Stomach (tissue), 9 donors: ENCODE data around the gene COLGALT1. TPM values are rescaled to one million over a fixed set of nuclear protein-coding genes. Genes with fewer than 3 reads are reported as not detected.

Experiments
- DNase-seq, 2 donors: peaks; one replicate each; pipeline versions ENCODE4 v3.0.0 to v3.0.0-alpha.2; 2013 to 2019
- H3K27ac ChIP-seq, 5 donors: fragments of 200-600 bp in 4 of 5; sonication (generic) in 4 of 5; one replicate each; pipeline ENCODE4 v1.5.1; 2013 to 2019; ENCODE audit warnings: mild to moderate bottlenecking in 1 of 5, moderate library complexity in 1 of 5
- H3K27me3 ChIP-seq, 3 donors: fragments of 200-600 bp; sonication (generic); one replicate each; pipeline ENCODE4 v1.5.1; 2017 to 2019; ENCODE audit warnings: mixed run types in 1 of 3
- H3K36me3 ChIP-seq, 4 donors: fragments of 200-600 bp; sonication (generic); 1 replicate in 3 of 4; 2 replicates in 1 of 4; pipeline ENCODE4 v1.5.1; 2016 to 2019
- H3K4me1 ChIP-seq, 4 donors: fragments of 200-600 bp; sonication (generic); one replicate each; pipeline ENCODE4 v1.5.1; 2016 to 2019
- H3K4me3 ChIP-seq, 4 donors: fragments of 200-600 bp; sonication (generic) in 3 of 4; one replicate each; pipeline ENCODE4 v1.5.1; 2016 to 2019; ENCODE audit warnings: mild to moderate bottlenecking in 1 of 4
- H3K9me3 ChIP-seq, 4 donors: fragments of 200-600 bp; sonication (generic); one replicate each; pipeline ENCODE4 v1.5.1; 2016 to 2019
- EP300 ChIP-seq: sonication (generic); formaldehyde crosslinking; IDR thresholded peaks from one replicate; pipeline ENCODE4 v1.6.1; 2017; ENCODE audit warnings: antibody characterized with exemption
- POLR2A ChIP-seq, 4 donors: fragments of 450-650 bp; IDR thresholded peaks; one replicate each; pipeline ENCODE4 v1.6.1; 2016; ENCODE audit warnings: antibody characterized with exemption in 4 of 4, control low read depth in 2 of 4, mild to moderate bottlenecking in 1 of 4, moderate library complexity in 1 of 4
- POLR2AphosphoS5 ChIP-seq, 3 donors: sonication (generic); formaldehyde crosslinking; IDR thresholded peaks; one replicate each; pipeline ENCODE4 v1.6.1; 2016; ENCODE audit warnings: antibody characterized with exemption in 3 of 3
- WGBS, 5 donors: extraction: QIAGEN DNeasy Blood & Tissue Kit in 3 of 5; methylation state at CpG; one replicate each; pipeline versions ENCODE4 v1.1.5 to v1.1.7; 2013 to 2018; 5-methylcytosine and 5-hydroxymethylcytosine counted together
- intact Hi-C: fragments of 100-400 bp; cut with DNase I; formaldehyde crosslinking; loops from one replicate; pipeline ENCODE4 v1.15.1; 2023; ENCODE audit warnings: low total_unique reads
- polyA plus RNA-seq, 3 donors: library from polyadenylated mRNA; stranded (reverse); fragments of 200-250 nt; gene quantifications; one replicate each; pipeline ENCODE4 v1.2.3, GENCODE V29; 2013
- total RNA-seq, 5 donors: library from RNA; depleted of rRNA; stranded (reverse); fragments of >200 nt; gene quantifications; one replicate each; pipeline versions ENCODE4 v1.1.0 to v1.2.3, GENCODE V29; 2014 to 2016
- TF ChIP-seq, protein P1 (sequence below), 7 experiments: fragments of 450-650 bp in 4 of 7; fragments of 200-600 bp in 3 of 7; sonication (generic) in 3 of 7; IDR thresholded peaks; one replicate each; pipeline ENCODE4 v1.5.1; 2016 to 2019; ENCODE audit warnings: antibody characterized with exemption in 7 of 7, control low read depth in 2 of 7, mild to moderate bottlenecking in 1 of 7
- donor health status: healthy with polysubstance abuse.
- donor health status: Bipolar disorder and iron deficiency.
- donor health status: healthy.

Gene COLGALT1
- total and polyA plus RNA-seq, 8 donors, result 15.1 to 273 (median 36.7) TPM

DNA sequence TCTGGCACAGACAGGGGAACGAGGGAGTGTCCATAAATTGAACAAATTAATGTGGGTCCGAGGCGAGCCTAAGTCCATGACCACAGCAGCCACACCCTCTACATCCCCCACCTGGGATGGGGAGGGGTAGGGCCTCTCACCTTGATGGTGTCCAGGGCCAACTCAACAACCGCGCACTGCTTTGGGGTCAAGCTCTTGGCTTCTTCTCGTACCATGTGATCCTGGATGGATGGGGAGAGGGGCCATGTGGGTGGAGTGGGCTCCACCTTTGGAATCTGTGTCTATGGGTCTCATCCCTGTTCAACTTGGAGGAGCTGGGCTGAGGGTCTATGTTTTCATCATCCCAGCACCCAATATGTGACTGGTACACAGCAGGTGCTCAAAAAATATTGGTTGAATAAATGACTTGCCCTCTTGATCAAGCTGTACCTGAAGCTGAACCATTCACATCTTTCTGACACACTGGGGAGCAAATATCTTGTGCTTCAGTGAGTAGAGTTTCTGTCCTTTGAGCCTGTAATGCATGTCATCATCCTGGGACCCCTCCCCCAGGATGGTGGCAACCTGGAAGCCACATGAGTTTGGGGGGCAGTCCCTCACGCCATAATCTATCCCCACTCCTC is 62.9 kb downstream of the COLGALT1 start:
- Histone ChIP-seq H3K4me3 (no peak overlapping the region), H3K36me3 (no peaks in the 10 kb centered on the region), H3K4me1 (peaks cover 0 to 12% (median 6%) of the 10 kb centered on the region in 4 donors), H3K27me3 (peaks cover 12 to 67% (median 35%) of the 10 kb centered on the region in 3 donors), H3K27ac (no peak overlapping the region), H3K9me3 (peaks cover 0 to 12% (median 10%) of the 10 kb centered on the region in 4 donors)
- DNase-seq, result no peak
- intact Hi-C loops, result no loop called here
- TF ChIP-seq, protein P1, sequence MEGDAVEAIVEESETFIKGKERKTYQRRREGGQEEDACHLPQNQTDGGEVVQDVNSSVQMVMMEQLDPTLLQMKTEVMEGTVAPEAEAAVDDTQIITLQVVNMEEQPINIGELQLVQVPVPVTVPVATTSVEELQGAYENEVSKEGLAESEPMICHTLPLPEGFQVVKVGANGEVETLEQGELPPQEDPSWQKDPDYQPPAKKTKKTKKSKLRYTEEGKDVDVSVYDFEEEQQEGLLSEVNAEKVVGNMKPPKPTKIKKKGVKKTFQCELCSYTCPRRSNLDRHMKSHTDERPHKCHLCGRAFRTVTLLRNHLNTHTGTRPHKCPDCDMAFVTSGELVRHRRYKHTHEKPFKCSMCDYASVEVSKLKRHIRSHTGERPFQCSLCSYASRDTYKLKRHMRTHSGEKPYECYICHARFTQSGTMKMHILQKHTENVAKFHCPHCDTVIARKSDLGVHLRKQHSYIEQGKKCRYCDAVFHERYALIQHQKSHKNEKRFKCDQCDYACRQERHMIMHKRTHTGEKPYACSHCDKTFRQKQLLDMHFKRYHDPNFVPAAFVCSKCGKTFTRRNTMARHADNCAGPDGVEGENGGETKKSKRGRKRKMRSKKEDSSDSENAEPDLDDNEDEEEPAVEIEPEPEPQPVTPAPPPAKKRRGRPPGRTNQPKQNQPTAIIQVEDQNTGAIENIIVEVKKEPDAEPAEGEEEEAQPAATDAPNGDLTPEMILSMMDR (IDR thresholded peaks at IDR 0.05), result no peak
- TF ChIP-seq POLR2AphosphoS5 (IDR thresholded peaks at IDR 0.05) (no peak), POLR2A (IDR thresholded peaks at IDR 0.05) (no peak), EP300 (no peak)
- WGBS, 5 donors, result 78 to 89% (median 86%) methylated on average over 7 of the region's 7 CpGs

DNA sequence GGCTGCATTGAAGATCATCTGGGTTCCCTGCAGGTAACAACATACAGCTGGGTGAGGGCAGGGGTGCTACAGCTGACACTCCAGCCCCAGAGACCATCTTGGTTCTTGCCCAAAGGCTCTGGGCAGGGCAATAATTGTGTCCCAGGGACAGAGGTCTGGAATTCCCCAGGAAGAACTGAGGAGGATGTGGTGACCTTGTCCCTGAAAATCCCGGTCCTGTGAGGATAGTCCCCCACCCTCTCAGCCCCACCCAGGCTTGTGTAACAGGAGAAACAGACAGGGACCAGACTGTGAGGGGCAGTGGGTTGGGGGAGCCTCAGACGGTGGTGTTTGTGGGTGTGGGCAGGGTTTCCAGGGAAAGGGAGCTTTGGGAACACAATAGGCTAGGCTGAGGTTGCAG is 63.5 kb downstream of the COLGALT1 start:
- TF ChIP-seq POLR2A (IDR thresholded peaks at IDR 0.05) (no peak), EP300 (no peak), POLR2AphosphoS5 (IDR thresholded peaks at IDR 0.05) (no peak)
- TF ChIP-seq, protein P1 (IDR thresholded peaks at IDR 0.05), result no peak

DNA sequence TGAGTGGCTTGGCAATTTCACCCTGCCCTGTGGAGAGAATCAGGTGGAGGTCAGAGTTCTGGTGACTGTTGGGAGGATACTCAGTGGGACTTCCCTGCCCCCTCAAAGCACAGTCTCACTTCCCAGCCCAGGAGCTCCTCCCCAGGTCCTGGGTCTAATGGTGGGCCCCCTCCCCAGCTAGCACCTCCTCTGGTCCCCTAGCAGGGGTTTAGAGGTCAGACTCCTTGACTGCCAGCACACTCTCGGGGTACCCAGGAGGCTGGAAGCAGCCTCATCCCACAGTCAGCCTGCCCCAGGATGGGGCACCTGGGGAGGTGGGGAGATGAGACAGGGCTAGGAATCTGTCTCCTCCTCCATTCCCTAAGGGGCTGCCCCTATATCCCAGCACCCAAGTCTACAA is 65.2 kb downstream of the COLGALT1 start:
- H3K36me3 ChIP-seq, result no peaks in the 10 kb centered on the region
- no peak for DNase-seq
- TF ChIP-seq, protein P1 (IDR thresholded peaks at IDR 0.05), result no peak
- TF ChIP-seq EP300 (no peak), POLR2AphosphoS5 (IDR thresholded peaks at IDR 0.05) (no peak), POLR2A (IDR thresholded peaks at IDR 0.05) (no peak)
- 88 to 100% (median 100%) methylated on average over 1 of the region's 1 CpG for WGBS, 5 donors
- H3K27me3 ChIP-seq, result peaks cover 9 to 50% (median 19%) of the 10 kb centered on the region in 3 donors
- no peak overlapping the region for H3K4me3 ChIP-seq
- H3K4me1 ChIP-seq, result peaks cover 0 to 12% (median 6%) of the 10 kb centered on the region in 4 donors
- no peak overlapping the region for H3K27ac ChIP-seq
- peaks cover 0 to 12% (median 10%) of the 10 kb centered on the region in 4 donors for H3K9me3 ChIP-seq
- intact Hi-C loops, result no loop called here

More for the DNA sequence above, 63.5 kb downstream of the COLGALT1 start:
- Histone ChIP-seq H3K4me1 (peaks cover 0 to 12% (median 6%) of the 10 kb centered on the region in 4 donors), H3K36me3 (no peaks in the 10 kb centered on the region), H3K27ac (no peak overlapping the region), H3K27me3 (peaks cover 12 to 67% (median 35%) of the 10 kb centered on the region in 3 donors), H3K9me3 (peaks cover 0 to 12% (median 10%) of the 10 kb centered on the region in 4 donors), H3K4me3 (no peak overlapping the region)
- DNase-seq, result no peak
- 2 to 29% (median 13%) methylated on average over 2 of the region's 2 CpGs for WGBS, 5 donors
- intact Hi-C loops, result no loop called here

DNA sequence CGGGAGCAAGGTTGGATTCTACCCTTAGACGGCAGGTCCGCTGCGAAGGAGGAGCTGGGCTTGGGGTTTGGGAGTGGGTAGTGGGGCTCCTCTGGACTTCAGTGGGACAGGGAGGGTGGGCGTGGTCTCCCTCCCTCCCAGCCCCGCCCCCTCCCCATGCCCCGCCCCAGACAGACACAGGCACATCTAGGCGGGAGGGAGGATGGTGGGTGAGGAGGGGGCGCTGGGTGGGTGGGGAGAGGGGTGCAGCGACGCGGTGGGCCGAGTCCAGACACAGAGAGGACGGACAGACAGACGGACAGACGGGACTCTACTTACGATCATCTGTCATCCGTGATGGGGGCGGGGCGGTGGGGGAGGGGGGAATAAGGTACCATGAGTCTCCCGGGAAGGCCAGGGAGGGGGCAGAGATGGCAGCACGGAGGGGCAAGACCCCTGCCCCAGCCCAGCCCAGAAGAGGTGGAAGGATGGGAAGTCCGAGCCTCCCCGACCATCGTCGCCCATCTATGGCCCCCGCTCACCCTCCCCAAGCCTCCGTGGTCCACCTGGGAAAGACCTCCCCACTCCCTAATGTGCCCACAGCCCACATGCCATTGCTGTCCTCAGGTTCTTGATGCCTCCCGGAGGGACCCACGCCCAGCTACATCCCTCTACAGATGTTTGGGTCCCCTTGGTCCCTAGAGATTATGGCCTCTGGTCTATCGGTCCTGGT is 67.9 kb downstream of the COLGALT1 start:
- no peaks in the 10 kb centered on the region for H3K36me3 ChIP-seq
- intact Hi-C loops, result no loop called here
- H3K4me3 ChIP-seq, result no peak overlapping the region
- H3K27ac ChIP-seq, result no peak overlapping the region
- no peak for DNase-seq
- H3K4me1 ChIP-seq, result no peaks in the 10 kb centered on the region
- no peak for TF ChIP-seq POLR2AphosphoS5 (IDR thresholded peaks at IDR 0.05)
- TF ChIP-seq POLR2A (IDR thresholded peaks at IDR 0.05), result no peak
- TF ChIP-seq, protein P1 (IDR thresholded peaks at IDR 0.05), result no peak
- H3K9me3 ChIP-seq, result peaks cover 0 to 12% (median 10%) of the 10 kb centered on the region in 4 donors
- peaks cover 0 to 32% (median 0%) of the 10 kb centered on the region in 3 donors for H3K27me3 ChIP-seq
- 86 to 88% (median 88%) methylated on average over 19 to 31 of the region's 31 CpGs for WGBS, 5 donors
